Heart left ventricle (tissue), 13 donors: ENCODE measurements around the gene RNASET2.

Experiments
- CTCF ChIP-seq, 12 donors: fragments of 200-600 bp; sonication (generic) in 4 of 12; IDR thresholded peaks; one replicate each; pipeline versions ENCODE4 v1.5.0 to v1.8.0; 2018 to 2022; ENCODE audit warnings: antibody characterized with exemption in 12 of 12, mild to moderate bottlenecking in 5 of 12
- POLR2A ChIP-seq, 2 donors: fragments of 450-650 bp; IDR thresholded peaks; one replicate each; pipeline ENCODE4 v1.6.1; 2017; ENCODE audit warnings: antibody characterized with exemption in 2 of 2, mild to moderate bottlenecking in 2 of 2, moderate library complexity in 2 of 2
- donor health status: ischemic (EF 13 %, LVEDD 7.1; RV severe dilation, severe dysfunction).
- donor health status: DM: no; HTN: yes; CAD: no.
- donor health status: DM: no; HTN: no; CAD: no.
- donor health status: ischemic (EF 25% LVEDD 6.9; RV normal size, moderate dysfunction).
- donor health status: ischemic (EF 25% LVEDD 5.7; RV mildly dilated, moderate dysfunction).
- donor health status: ischemic (EF 35%, LVEDD 5.7; RV mildly dilated, moderate dysfunction).
- donor health status: nonischemic (EF 11% LVEDD 7.7; RV severe dilation, severe dysfunction).
- donor health status: DM: yes; HTN: yes; CAD: no.
- donor health status: PGD.
- donor health status: ischemic (EF 29% LVEDD 5.4; RV normal size, mild dysfunction).
- donor health status: nonischemic (EF 23%, LVEDD 6.1; RV moderate dilation, normal function).

GRCh38 chr6:166938704-166939103 is 17.6 kb downstream of the RNASET2 start:
- TF ChIP-seq CTCF (IDR thresholded peaks at IDR 0.05) (no peak), POLR2A (IDR thresholded peaks at IDR 0.05) (no peak)
